ENCODE data around the gene TMEM35B.
"Not testable (repeated sequence)": the region's sequence is repeated elsewhere in the genome, so short reads cannot be mapped to it uniquely, and the experiment has no call there.

The TMEM35B gene

GRCh38 chr1:34975771-34976170 lies 9.4 kb downstream of the TMEM35B start:
- DNase-seq: no peak

DNA sequence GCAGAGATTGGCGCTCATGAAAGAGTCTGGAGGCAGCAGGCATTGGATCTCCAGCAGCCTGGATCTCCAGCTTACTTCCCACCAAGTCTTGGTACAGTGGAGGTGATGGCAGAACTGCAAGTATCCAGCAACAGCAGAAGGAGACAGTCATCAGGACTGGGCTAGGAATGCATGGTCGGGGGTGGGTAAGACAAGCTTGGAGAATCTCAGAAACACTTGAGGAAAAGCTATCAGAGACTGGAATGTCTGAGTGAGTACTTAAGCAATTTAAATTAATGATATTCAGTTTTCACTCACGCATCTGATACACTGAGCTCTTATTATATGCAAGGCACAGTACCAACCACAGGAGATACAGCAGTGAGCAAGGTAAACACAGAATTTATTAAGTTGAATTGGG lies 9.8 kb downstream of the TMEM35B start:
- no peak for DNase-seq

- DNase-seq: no peak
Observed at GRCh38 chr1:34974626-34975025, 10.5 kb downstream of the TMEM35B start.

DNA sequence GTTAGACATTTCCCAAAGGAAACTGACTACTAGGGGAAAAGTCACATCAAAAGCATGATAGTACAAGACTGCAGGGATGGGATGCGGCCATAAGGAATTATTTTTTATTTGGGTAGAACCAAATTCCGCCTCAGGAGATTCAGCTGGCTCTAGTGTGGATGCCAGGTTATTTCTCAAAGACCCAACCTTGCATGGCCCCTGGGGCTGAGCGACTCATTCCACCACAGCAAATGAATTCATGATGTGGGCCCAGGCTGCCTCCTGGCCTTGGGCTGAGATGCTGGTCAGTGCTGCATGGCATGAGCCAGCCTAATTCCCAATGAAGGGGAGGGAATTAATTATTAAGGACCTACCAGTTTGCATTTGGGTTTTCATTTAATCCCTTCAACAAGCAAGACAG lies 11.8 kb downstream of the TMEM35B start:
- DNase-seq: no peak

DNA sequence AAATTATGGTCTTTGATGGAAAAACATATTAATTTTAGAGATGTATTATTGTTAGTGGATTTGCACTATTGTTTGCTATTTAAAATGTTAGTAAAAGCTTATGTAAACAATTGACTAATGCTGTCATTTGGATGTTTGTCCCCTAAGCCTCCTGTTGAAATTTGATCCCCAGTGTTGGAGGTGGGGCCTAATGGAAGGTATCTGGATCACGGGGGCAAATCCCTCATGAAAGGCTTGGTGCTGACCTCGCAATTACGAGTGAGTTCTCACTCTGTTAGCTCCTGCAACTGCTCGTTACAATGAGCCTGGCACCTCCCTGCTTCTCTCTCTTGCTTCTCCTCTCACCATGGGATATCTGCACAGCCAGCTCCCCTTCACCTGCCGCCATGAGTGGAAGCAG lies 14.3 kb downstream of the TMEM35B start:
- DNase-seq: no peak

- DNase-seq: no peak
Observed at GRCh38 chr1:34970220-34970735, 14.9 kb downstream of the TMEM35B start.

DNA sequence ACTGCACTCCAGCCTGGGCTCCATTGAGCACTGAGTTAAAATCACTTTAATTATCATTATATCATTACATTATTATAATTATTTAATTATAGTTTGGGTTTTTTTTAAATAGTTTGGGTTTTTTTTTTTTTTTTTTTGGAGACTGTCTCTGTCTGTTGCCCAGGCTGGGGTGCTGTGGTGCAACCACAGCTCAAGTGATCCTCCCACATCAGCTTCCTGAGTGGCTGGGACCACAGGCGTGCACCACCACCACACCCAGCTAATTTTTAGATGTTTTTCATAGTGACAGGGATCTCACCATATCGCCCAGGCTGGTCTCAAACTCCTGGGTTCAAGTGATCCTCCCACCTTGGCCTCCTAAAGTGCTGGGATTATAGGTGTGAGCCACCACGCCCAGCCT lies 16.9 kb downstream of the TMEM35B start:
- not testable (repeated sequence) for DNase-seq

- DNase-seq: not testable (repeated sequence)
Observed at GRCh38 chr1:34967672-34968071, 17.5 kb downstream of the TMEM35B start.

GRCh38 chr1:34965597-34965996 lies 19.6 kb downstream of the TMEM35B start:
- DNase-seq: no peak

DNA sequence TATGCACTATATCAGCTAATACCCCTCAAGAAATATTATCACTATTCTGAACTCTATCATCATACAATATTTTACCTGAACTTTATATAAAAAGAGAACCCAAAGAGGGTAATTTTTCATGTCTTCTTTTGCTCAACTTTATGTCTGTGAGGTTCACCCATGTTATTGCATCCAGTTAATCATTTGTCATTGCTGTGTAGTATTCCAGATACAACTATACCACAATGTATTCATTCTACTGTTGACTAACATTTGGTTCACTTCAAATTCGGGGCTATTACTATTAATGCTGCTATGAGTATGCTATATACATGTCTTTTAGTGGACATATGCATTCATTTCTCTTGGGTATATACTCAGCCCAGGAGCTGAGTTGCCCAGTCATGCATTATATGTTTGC lies 34.7 kb downstream of the TMEM35B start:
- no peak for DNase-seq

- not testable (repeated sequence) for DNase-seq
Observed at GRCh38 chr1:34948739-34949138, 36.4 kb downstream of the TMEM35B start.

- not testable (repeated sequence) for DNase-seq
Observed at GRCh38 chr1:34947641-34948314, 37.4 kb downstream of the TMEM35B start.

DNA sequence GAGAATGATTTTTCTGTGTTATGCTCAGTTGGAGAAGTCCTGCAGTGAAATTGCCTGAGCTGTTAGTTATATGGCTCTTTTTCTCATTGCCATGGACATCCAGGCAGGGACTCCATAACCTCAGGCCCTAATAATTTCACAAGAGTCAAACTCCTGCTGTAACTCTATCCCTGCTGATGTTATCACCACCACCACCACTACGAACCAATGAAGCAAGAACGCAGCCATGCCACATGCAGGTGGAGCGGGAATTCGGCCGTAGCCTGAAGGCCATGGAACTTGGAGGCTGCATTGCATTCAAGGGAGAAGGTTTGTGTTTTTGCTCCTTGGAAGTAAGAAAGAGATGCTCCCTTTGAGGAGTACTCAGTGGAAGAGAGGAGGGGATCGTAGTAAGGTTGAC lies 38.9 kb downstream of the TMEM35B start:
- no peak for DNase-seq

DNA sequence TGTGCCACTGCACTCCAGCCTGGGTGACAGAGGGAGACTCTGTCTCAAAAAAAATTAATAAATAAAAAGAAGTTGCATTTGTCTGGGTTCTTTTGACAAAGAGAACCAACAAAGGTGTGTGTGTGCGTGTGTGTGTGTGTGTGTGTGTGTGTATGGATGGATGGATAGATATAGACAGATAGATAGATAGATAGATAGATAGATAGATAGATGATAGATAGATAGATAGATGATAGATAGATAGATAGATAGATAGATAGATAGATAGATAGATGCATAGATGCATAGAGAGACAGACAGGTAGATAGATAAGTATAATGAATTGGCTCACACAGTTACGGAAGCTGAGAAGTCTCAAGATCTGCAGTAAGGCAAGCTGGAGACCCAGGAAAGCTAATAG lies 43.3 kb downstream of the TMEM35B start:
- DNase-seq: not testable (repeated sequence)

All from NCI-H2081 (cell line).